Mucosa of descending colon (tissue), 3 donors: ENCODE data around the gene UPK1B. TPM values are rescaled to one million over a fixed set of nuclear protein-coding genes. Genes with fewer than 3 reads are reported as not detected.

ENCODE experiments used
- ATAC-seq: fragments of 200-7000 bp; cut with Tn5 transposase; one replicate; pipeline ENCODE4 v1.9.1; 2020; ENCODE audit warnings: mild to moderate bottlenecking, moderate library complexity
- DNase-seq, 3 donors: peaks; one replicate each; pipeline ENCODE4 v3.0.0-alpha.2; 2020
- H3K36me3 ChIP-seq: fragments of 200-600 bp; one replicate; pipeline ENCODE4 v1.8.0; 2021; ENCODE audit warnings: low read depth, mild to moderate bottlenecking
- H3K4me1 ChIP-seq: fragments of 200-600 bp; one replicate; pipeline ENCODE4 v1.8.0; 2021; ENCODE audit warnings: low read depth, mild to moderate bottlenecking
- H3K4me3 ChIP-seq: fragments of 200-600 bp; one replicate; pipeline ENCODE4 v1.8.0; 2021; ENCODE audit warnings: mild to moderate bottlenecking
- H3K9me3 ChIP-seq: fragments of 200-600 bp; one replicate; pipeline ENCODE4 v1.8.0; 2021; ENCODE audit warnings: mild to moderate bottlenecking
- intact Hi-C, 2 donors: fragments of 100-400 bp; cut with DNase I in 1 of 2; cut with micrococcal nuclease in 1 of 2; formaldehyde crosslinking; loops; one replicate each; pipeline versions ENCODE4 v1.11.0 to v1.11.1; 2022; cut with DNase I, micrococcal nuclease
- total RNA-seq, 3 donors: library from RNA; stranded (reverse); fragmentation: NEBNext Ultra II Directional in 2 of 3; extraction: Animal tissue kit (Norgen Biotek cat#: 25700) in 2 of 3; gene quantifications; one replicate each; pipeline versions ENCODE4 v1.2.1 to v1.2.4, GENCODE V29; 2021 to 2023
- TF ChIP-seq, protein P1 (sequence below): fragments of 200-600 bp; IDR thresholded peaks from one replicate; pipeline ENCODE4 v1.8.0; 2022; ENCODE audit warnings: antibody characterized with exemption, mild to moderate bottlenecking
- donor health status: DM: no; HTN: no; CAD: no; lungs with moderate emphysema.
- donor health status: DM: no; HTN: no; CAD: no.
- donor health status: DM: no; HTN: yes; CAD: no.

Gene UPK1B
- total RNA-seq, 3 donors from 2014 or later = not detected

DNA sequence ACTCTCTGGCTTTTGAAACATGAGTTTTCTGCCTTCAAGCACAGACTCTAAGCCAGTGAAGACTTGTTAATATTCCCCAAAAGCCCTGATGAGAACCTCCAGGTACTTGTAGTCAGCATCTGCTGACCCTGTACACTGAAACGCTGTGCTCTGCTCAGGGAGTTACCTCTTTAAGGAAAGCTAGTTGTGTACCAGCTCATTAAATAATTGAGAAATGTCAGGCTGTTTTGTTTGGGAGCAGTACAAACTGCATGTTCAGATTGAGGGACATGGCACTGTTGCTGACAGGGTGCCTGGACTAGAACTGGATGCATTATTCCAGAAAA lies 21.7 kb downstream of the UPK1B start:
- intact Hi-C loops = no loop called here
- TF ChIP-seq, protein P1, sequence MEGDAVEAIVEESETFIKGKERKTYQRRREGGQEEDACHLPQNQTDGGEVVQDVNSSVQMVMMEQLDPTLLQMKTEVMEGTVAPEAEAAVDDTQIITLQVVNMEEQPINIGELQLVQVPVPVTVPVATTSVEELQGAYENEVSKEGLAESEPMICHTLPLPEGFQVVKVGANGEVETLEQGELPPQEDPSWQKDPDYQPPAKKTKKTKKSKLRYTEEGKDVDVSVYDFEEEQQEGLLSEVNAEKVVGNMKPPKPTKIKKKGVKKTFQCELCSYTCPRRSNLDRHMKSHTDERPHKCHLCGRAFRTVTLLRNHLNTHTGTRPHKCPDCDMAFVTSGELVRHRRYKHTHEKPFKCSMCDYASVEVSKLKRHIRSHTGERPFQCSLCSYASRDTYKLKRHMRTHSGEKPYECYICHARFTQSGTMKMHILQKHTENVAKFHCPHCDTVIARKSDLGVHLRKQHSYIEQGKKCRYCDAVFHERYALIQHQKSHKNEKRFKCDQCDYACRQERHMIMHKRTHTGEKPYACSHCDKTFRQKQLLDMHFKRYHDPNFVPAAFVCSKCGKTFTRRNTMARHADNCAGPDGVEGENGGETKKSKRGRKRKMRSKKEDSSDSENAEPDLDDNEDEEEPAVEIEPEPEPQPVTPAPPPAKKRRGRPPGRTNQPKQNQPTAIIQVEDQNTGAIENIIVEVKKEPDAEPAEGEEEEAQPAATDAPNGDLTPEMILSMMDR = no peak
- Histone ChIP-seq H3K4me3 (no peak overlapping the region), H3K36me3 (no peaks in the 10 kb centered on the region), H3K9me3 (no peaks in the 10 kb centered on the region), H3K4me1 (no peaks in the 10 kb centered on the region)
- DNase-seq (no peak), ATAC-seq (no peak)

GRCh38 chr3:119195911-119196310 lies 22.5 kb downstream of the UPK1B start:
- DNase-seq = no peak

DNA sequence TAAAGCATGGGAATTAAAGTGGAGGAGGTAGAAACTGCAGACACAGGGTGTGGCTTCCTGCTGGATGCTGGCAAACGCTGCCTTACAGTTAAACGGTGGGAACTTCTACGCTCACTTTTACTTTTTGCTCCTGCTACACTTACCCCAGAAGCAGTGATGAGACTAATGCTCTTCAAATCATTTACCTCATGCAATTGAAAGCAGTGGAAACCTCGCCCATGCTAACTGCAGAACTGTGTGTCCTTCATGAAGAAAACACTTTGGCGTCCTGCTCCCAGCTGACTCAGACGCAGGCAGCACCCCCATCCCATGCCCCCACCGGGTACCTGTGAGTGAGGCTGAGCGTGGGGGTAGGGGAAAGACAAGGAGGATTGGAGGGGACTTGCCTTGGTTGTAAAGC lies 31.8 kb downstream of the UPK1B start:
- no peaks in the 10 kb centered on the region for H3K36me3 ChIP-seq
- no peak overlapping the region for H3K4me3 ChIP-seq
- intact Hi-C loops = no loop called here
- ATAC-seq (peak; percentile 41), DNase-seq (no peak)
- no peaks in the 10 kb centered on the region for H3K4me1 ChIP-seq
- H3K9me3 ChIP-seq = no peaks in the 10 kb centered on the region
- TF ChIP-seq, protein P1 = no peak

More at GRCh38 chr3:119195911-119196310, 22.5 kb downstream of the UPK1B start:
- H3K9me3 ChIP-seq = no peaks in the 10 kb centered on the region
- H3K36me3 ChIP-seq = no peaks in the 10 kb centered on the region
- TF ChIP-seq, protein P1 = no peak
- no peak overlapping the region for H3K4me3 ChIP-seq
- intact Hi-C loops = no loop called here
- no peaks in the 10 kb centered on the region for H3K4me1 ChIP-seq
- ATAC-seq = no peak

- DNase-seq (no peak), ATAC-seq (peak; percentile 9)
- no peak overlapping the region for H3K4me3 ChIP-seq
- no peaks in the 10 kb centered on the region for H3K9me3 ChIP-seq
- intact Hi-C loops = no loop called here
- TF ChIP-seq, protein P1 = no peak
- no peaks in the 10 kb centered on the region for H3K4me1 ChIP-seq
- no peaks in the 10 kb centered on the region for H3K36me3 ChIP-seq
Measured at GRCh38 chr3:119205685-119206084, 32.3 kb downstream of the UPK1B start.

GRCh38 chr3:119206611-119207511 lies 33.5 kb downstream of the UPK1B start:
- Histone ChIP-seq H3K4me1 (no peaks in the 10 kb centered on the region), H3K9me3 (no peaks in the 10 kb centered on the region), H3K36me3 (no peaks in the 10 kb centered on the region), H3K4me3 (no peak overlapping the region)
- intact Hi-C loops = no loop called here
- ATAC-seq = peak; percentile 68
- TF ChIP-seq, protein P1 = no peak
- DNase-seq = no peak
